GM12892 (cell line): ENCODE results near the gene ZC3H12D.

Source experiments
- POLR2A ChIP-seq: IDR thresholded peaks from 2 replicates; pipeline ENCODE4 v1.6.1; 2011; ENCODE audit warnings: low read depth, low read length, control low read depth
- POLR2AphosphoS5 ChIP-seq: IDR thresholded peaks from 2 replicates; pipeline ENCODE4 v1.6.1; 2011; ENCODE audit warnings: low read depth, low read length, control low read depth
- TAF1 ChIP-seq: IDR thresholded peaks from 2 replicates; pipeline ENCODE4 v1.6.1; 2011; ENCODE audit warnings: low read depth, mild to moderate bottlenecking, control low read depth, low read length, borderline replicate concordance

DNA sequence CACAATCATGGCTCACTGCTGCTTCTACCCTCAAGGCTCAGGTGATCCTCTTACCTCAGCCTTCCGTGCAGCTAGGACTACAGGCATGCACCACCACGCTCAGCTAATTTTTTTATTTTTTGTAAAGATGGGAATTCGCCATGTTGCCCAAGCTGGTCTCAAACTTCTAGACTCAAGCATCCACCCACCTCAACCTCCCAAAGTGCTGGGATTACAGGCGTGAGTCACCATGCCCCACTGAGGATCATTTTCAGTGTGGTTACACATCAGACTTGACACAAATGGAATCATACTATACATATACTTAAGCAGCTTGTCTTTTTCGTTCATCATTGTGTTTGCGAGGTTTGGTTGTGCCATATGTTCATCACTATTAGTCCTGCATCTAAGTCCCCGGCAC lies 26.6 kb downstream of the ZC3H12D start:
- TF ChIP-seq POLR2AphosphoS5: no peak
- TF ChIP-seq POLR2A: no peak
- no peak for TF ChIP-seq TAF1
